GM19035 (cell line): ENCODE measurements around the gene DUSP28.

Experiments used
- ATAC-seq: cut with Tn5 transposase; IDR thresholded peaks from one replicate; pipeline ENCODE4 v1.9.1; 2021; ENCODE audit not compliant: unreplicated experiment

DUSP28 gene

DNA sequence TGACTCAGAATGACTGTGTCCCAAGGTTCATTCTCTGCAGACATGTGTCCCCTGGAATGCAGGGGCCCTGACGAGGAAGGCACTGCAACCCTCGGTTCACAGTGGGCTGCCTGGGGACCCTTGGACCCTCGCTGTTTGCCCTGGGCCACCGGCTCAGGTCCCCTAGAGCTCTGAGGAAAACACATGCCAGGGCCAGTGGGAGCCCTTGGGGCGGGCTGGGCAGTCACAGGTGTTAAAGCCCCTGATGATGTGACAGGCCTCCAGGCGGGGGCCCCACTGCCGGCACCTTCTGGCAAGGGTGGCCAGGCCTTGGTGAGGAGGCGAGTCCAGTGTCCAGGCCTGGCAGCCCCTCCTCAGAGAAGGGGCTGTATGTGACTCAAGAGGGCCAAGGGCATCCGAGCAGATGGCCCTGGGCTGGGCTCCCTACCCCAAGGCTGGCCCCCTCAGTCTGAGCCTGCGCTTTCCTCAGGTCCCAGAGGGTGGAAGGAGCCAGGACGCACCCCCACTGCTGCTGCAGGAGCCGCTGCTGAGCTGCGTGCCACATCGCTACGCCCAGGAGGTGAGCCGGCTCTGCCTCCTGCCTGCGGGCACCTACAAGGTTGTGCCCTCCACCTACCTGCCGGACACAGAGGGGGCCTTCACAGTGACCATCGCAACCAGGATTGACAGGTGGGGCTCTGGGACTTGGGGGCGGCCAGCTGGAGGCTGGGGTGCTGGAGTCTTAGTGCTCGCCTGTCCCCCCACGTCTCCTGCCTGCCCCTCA is 37.4 kb downstream of the DUSP28 start:
- ATAC-seq: no peak

DNA sequence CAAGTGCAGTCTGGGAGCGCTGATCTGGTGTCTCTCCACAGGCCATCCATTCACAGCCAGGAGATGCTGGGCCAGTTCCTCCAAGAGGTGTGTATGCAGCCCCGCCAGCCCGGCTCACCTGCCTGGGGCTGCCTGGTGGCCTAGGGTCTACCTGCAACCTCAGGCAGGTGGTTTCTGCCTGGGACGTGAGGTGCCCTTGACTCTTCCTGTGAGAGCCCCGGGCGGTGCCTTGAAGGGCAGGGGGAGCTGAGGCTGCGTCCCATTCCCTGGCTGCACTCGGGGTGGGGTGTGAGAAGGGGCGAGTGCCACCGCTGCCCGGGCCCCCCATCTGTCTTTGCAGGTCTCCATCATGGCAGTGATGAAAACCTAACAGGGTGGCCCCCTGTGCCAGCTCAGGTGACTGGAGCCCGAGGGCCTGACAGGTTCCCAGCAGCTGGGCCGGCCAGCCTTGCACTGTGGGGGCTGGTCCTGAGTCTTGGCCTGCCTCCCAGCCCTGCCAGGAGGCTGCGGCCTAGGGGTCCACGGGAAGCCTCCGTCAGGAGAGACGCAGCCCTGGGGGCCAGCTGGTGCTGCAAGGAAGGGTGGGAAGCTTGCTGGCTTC is 38.3 kb downstream of the DUSP28 start:
- ATAC-seq: no peak

DNA sequence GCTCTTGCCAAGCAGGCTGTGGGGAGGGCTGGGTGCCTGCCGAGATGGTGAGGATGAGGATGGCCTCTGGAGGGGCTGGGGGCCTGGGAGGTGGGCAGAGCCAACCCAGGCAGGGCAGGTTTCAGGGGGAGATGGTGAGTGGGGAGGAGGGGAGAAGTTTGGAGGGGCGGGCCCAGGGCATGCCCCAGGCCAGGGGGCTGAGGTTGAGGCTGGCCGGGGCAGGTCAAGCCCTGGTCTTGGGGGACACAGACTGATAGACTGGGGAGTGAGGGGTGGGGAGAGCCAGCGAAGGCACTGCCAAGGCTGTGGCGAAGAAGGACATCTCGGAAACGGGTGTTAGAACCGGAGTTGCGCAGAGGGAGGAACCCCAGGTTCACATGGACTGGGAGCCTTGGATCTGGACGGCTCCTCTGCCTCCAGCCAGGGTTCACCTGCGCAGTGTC is 39.0 kb downstream of the DUSP28 start:
- ATAC-seq: no peak

DNA sequence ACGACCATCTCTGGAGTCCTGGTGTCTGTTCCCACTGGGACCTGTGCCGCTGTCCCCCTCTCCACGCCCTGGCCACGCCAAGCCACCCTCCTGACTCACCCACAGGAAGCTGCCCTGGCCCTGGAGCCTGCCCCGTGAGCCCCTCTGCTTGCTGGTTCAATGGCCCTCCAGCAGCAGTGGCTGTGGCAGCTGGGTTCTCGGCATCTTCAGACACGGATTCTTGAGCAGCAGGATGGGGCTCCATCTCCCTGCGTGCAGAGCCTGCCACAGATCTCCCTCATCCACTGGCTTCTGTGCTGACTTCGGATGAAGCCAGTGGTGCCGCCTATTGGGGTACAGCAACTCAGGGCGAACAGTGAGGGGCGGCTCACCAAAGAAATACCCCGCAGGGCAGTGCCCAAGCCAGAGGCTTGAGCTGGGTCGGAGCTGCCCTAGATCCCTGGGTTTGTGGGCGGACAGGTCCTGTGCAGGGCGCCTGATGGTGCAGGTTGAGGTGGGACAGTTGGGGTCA is 40.3 kb downstream of the DUSP28 start:
- no peak for ATAC-seq

DNA sequence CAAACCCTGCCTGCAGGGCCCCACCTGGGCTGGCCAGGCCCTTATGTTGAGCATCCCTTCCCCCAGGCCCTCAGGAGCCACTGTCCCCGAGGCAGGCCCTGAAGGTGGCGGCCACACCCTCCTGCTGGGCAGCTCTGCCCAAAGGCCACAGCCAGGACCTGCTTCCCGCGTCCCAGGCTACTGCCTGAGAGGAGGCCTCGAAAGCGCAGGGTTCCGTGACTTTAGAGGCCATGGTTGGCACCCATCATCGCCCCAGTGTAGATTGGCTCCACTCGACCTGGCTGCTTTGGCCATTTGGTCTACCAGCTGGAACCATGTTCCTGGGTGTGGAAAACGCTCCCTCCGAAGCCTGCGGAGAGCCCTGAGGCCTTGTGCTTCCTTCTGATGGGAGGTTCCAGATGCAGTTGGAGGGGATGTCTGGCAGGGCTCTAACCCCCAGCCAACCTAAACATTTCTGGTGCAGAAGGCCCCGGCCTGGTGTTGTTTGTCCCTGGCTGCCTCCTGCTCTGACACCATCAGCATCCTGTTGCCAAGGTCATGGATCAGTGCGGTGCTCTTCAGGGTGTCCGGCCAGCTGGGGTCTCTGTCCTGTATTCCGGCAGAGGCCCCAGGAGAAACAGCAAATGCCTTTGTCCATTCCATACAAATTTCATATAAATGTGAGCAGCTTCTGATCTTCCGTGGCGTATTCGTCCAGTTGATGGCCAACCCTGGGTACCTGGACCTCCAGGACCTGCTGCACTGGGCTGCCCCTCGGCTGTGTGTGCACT is 41.1 kb downstream of the DUSP28 start:
- no peak for ATAC-seq

DNA sequence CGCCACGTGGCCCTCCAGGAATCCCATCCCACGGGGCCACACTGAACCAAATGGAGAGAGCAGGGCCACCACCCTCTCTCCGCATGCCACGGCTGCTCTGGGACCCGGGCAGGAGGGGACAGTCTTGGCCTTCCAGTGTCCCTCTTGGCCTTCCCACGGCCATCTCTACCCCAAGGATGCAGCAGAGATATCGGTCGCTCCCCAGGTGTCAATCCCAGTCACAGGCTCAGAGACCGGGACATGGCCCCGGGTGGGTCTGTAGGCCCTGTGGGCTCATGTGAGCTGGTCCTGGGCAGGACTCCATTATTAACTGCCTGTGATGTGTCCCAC is 41.6 kb downstream of the DUSP28 start:
- no peak for ATAC-seq

DNA sequence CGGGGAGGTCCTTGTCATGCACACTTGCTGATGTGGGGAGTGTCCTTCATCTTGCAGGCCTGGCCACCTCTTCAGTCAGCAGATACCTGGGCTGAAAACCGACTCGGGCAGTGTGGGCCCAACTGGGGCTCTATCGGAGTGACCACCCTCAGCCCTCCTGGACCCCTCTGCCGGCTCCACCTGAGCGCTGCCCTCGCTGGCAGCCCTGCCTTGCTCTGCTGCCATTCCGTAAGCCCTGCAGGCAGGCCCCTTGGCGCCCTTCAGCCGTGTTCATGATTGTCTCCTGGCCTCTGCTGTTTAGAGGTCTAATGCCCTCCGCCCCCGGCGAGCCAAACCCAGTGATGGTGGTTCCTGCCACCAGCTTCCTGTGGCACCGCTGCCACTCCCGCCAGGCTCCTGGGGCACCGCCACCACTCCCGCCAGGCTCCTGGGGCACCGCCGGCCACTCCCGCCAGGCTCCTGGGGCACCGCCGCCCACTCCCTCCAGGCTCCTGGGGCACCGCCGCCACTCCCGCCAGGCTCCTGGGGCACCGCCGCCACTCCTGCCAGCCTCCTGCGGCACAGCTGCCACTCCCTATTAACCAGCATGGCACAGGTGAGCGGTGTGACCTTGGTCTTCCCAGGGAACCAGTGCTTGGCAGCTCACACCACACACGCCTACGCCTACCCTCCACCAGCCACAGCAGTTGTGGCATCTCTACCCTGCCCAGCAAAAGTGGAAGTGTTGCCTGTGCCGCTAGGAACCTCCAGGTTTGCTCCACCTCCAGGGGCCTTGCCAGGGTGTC is 42.3 kb downstream of the DUSP28 start:
- no peak for ATAC-seq

DNA sequence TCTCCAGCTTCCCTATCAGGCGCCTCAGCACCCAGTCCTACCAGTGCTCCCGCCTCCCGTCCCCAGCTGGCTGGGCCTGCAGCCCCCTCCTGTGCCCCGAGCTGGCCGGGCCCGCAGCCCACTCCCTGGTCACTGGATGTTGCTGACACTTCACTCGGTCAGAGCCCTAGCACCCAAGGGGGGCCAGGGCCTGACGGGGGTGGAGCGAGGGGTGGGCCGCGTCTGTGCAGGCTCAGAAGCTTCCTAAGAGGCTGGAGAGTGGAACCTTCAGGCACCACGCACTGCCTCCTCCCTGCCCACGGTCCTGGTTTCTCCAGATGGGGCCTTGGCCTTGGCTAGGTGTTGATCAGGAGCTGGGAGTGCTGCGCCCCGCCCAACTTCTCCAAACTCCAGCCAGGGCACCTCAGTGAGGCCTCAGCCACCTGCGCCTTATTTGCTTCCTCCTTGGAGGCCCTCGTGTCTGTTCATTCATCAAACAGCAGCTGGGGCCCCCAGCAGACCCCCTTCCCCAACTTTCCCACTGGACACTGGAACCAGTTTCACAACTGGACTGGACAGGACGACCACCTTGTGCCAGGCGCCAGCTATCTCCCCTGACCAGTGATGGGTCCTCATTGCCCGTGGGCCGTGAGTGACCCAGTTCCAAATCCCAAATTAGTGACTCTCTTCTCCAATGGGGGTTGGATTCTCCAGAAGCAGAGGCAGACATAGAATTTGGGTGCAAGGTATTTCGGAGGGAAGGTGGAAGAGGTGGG is 43.1 kb downstream of the DUSP28 start:
- no peak for ATAC-seq

DNA sequence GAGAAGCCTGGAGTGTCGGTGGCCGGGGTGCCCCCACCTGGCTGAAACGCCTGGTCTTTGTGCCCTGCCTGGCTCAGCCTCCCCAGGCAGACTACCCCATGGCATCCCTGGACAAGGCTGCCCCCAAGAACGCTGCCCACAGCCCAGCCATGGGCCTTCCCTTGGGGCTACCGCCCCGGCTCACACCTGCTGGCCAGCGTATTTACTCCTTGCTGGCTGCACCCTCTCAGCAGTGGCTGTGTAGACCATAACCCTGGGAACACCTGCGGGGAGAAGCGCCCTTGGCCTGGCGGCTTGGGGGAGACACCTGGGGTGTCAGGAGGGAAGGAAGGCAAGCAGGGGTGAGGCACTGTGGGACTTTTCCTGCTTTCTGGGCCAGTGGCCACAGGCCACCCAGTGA is 43.7 kb downstream of the DUSP28 start:
- no peak for ATAC-seq

DNA sequence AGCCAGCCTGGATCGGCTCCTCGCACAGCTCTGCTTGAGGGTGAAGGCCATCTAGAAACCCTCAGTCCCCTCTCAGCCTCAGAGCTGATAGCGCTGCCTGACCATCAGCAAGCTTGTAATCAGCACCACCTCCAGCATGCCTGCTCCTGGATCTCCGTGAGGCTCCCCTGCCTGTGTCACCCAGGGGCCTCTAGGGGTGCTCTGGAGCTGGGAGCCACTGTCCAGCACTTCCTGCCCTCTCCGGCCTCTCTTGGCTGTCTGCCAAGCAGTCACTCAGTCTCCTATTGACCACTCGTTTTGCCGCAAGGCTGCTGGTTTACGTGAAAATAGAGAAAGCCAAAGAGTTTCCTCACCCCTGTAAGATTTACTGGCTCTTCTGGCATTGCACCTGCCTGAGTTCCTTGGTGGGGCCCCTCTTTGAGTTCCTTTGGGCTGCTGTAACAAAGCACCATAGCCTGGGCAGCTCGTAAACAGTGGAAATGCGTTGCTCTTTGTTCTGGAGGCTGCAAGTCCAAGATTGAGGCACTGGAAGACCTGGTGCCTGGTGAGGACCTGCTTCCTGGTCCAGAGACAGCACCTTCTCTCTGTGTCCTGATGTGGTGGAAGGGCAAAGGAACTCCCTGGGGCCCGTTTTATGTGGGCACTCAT is 44.3 kb downstream of the DUSP28 start:
- no peak for ATAC-seq

DNA sequence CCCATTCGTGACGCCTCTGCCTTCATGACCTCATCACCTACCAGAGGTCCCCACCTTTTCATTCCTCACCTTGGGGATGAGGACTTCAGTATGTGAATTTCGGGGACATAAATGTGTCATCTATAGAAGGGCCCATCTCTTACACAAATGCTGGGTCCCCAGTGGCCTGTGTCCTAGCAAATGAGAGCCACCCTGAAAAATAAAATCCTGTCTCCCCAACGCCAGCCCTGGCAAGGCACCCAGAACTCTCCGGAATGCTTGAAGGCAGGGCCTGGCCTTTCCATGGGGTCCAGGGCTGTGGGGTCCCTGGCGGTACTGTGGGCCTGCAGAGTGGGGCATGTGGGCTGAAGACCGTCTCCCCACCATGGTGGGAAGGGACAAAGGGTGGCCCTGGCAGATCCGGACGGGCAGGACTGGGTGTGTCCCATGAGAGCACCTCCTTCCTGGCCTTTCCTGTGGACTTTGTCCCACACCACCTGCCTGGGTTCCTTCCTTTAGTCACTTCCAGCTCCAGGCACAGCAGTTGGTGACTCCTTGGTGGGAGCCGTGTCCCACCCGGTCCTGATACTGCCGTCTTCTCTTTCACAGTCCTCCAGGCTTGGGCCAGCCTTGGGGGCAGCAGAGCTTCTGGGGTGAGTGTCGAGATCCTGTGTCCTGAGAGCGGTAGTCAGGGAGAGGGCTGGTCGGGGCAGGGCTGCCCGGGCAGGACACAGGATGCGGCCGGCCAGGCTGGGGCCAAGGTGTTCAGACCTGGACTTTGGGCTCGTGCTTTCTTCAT is 45.0 kb downstream of the DUSP28 start:
- ATAC-seq: no peak

DNA sequence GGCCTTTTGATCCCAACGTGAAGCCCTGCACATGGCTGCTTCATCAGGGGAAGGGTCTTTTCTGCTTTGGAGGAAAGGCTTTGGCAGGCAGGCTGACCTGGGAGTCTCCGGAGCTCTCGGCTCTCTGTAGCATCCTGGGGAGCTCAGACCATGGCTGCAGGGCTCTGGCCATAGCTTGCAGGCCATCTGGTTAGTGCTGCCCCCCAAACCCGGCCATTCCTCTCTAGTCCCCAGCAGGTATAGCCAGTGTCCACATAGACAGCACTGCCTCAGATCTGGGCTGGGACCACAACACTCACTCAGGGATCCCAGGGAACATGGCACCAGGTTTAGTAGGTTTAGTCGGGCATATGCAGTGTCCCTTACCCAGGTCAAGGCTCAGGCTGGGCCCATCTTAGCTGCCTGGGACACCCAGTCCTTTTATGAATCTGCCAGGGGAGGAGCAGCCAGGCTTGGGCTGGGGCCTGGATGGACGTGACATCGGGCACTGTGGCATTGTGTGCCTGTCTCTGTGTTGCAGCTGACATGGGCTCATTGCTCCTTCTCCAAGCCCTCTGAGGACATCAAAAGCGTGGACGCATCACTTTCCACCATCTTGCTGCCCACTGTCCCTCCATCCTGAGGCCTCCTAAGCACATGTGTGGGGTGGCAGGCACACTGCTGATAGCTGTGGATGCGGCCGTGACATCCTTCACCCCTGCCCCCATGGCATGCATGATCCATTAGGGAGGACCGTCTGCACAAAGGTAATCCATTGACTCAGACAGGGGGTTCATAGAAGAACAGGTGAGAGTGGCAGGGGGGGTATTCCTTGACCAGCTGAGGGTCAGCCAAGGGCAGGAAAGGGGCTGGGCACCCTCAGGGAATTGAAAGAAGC is 45.9 kb downstream of the DUSP28 start:
- no peak for ATAC-seq

DNA sequence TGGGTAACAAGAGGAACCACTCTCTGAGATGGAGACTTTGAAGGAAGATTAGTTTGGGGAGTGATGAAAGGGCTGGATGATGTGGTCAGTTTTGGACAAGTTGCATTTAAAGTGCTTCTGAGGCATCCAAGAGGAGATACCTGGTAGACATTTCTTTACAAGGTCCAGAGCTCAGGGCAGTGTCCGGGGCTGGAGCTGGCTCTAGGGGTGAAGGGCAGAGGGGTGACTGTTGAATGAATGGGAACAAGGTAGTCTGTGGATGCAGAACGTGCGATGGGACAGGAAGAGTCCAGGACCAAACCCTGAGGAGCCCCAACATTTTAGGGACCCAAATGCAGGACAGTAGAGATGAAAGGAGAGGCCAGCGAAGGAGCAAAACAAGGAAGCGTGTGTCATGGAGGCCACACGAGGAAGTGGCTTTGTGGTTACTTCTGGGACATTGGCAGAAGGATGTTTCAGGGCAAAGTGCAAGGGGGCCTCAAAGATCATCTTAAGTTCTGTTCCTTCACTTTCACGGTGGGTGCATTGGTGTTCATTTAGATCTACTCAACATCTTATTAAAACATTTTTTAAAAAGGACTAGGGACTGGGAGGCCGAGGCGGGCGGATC is 51.5 kb downstream of the DUSP28 start:
- ATAC-seq: no peak
